KOPT-K1 (cell line): Measurements from ENCODE around the gene PARL.

Experiments used
- H3K27ac ChIP-seq: fragments of 200-600 bp; sonication (generic); 2 replicates; pipeline ENCODE4 v1.5.1; 2016; ENCODE audit warnings: antibody characterized with exemption, mild to moderate bottlenecking, low read depth, low read length; ENCODE audit not compliant: poor library complexity, severe bottlenecking
- H3K36me3 ChIP-seq: fragments of 200-600 bp; sonication (generic); 2 replicates; pipeline ENCODE4 v1.5.1; 2017; ENCODE audit warnings: antibody characterized with exemption, mild to moderate bottlenecking, low read length, moderate library complexity; ENCODE audit not compliant: insufficient read depth
- H3K9me3 ChIP-seq: fragments of 200-600 bp; sonication (generic); 2 replicates; pipeline ENCODE4 v1.5.1; 2017; ENCODE audit warnings: antibody characterized with exemption, low read length, mild to moderate bottlenecking; ENCODE audit not compliant: insufficient read depth, poor library complexity, severe bottlenecking

PARL gene

DNA sequence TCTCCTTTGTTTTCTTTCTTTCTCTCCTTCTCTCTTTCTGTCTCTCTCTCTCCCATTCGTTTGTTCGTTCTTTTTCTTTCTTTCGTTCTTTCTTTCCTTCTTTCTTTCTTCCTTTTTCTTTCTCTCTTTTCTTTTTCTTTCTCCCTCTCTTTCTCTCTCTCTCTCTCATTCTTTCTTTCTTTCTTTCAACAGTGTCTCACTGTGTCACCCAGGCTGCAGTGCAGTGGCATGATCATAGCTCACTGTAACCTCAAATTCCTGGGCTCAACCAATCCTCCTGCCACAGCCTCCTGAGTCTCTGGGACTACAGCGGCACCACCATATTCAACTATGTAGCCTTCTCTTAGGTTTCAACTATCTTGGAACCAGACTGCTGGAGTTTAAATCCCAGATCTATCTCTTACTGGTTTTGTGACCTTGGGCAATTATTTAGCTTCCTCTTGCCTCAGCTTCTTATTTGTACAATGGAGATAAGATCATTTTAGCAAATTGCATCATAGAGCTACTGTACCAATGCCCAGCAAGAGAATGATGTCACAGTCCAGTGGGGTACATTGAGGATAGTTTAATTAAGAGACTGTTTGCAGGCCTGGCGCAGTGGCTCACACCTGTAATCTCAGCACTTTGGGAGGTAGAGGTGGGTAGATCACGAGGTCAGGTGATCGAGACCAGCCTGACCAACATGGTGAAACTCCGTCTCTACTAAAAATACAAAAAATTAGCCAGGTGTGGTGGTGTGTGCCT lies 27.3 kb upstream of the PARL start:
- no peaks in the 10 kb centered on the region for H3K9me3 ChIP-seq
- H3K27ac ChIP-seq = no peak overlapping the region
- H3K36me3 ChIP-seq = no peaks in the 10 kb centered on the region

DNA sequence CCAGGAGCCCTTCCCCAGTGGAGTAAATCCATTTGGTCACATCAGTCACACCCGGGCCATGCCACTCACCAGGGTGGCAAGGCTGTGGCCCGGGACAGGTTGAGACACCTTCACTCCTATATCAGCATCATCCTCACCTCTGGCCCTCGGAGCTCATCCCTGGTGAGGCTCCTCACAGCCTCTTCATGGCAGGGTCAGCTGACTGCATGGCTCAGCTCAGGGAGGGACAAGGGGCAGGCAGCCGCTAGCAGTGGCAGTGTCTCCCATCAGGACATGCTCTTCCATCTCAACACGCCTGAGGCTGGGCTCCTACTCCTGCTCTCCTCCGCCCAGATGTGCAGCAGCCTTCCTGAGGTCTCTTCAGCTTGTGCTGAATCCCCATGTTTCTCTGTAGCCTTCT lies 26.4 kb upstream of the PARL start:
- Histone ChIP-seq H3K36me3 (no peaks in the 10 kb centered on the region), H3K27ac (no peak overlapping the region), H3K9me3 (no peaks in the 10 kb centered on the region)

DNA sequence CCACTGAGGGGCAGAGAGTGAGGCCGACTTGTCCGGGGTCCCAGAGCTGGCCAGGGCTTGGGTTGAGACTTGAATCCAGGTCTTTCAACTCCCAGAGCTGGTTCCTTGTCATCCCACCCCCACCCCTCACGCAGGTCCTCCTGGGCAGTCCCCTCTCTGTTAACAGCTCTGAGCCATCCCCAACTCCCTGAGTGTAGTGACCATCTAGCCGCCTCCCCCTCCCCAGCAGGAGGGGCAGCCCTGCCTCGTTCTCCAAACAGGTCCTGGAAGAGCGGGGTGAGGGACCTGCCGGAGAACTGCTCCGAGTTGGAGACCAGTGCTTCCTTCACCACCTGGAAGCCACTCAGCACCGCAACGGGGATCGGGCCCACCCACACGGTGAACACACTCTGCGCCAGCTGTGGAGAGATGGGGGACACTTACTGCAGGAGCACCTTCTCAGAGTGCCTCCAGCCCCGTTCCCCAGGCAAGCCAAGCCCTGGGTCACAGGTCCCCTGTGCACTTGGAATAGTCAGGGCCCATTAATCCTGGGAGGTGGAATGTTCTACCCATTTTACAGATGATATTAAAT lies 24.4 kb upstream of the PARL start:
- Histone ChIP-seq H3K27ac (no peak overlapping the region), H3K36me3 (no peaks in the 10 kb centered on the region), H3K9me3 (no peaks in the 10 kb centered on the region)

DNA sequence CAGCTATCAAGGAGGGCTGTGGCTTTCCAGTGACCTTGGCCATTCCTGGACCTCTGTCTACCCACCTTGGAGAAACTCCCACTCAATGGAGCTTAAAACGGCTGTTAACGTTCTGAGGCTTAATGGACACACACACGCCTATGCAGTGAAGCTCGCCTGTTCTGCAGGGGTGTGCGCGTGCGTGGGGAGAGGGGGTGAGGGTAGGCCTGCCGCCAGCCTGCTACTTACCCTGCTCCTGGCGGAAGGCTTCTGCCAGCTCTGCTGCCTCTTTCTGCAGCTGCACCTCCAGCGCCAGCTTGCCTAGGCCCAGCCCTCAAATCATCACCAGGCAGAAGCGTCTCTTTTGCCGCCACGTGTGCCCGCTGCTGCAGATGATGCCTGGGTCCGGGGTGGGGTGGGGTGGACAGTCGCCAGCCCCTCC lies 23.2 kb upstream of the PARL start:
- H3K36me3 ChIP-seq = no peaks in the 10 kb centered on the region
- no peaks in the 10 kb centered on the region for H3K9me3 ChIP-seq
- no peak overlapping the region for H3K27ac ChIP-seq

DNA sequence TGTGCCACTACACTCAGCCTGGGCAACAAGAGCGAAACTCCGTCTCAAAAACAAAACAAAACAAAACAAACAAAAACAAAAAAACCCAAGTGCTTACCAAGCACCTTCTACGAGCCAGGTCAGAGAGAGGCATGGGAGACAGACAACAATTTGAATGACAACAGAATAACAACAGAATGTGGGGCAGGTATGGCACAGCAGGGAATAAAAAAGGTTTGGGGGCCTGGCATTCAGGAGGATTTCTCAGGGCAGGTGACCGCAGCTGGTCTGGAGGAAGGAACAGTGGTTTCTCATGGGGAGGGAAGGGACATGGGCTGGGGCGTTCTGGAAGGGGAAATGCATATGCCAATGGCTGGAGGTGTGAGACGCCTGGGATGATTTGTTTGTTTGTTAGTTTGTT lies 22.5 kb upstream of the PARL start:
- Histone ChIP-seq H3K27ac (no peak overlapping the region), H3K9me3 (no peaks in the 10 kb centered on the region), H3K36me3 (no peaks in the 10 kb centered on the region)

DNA sequence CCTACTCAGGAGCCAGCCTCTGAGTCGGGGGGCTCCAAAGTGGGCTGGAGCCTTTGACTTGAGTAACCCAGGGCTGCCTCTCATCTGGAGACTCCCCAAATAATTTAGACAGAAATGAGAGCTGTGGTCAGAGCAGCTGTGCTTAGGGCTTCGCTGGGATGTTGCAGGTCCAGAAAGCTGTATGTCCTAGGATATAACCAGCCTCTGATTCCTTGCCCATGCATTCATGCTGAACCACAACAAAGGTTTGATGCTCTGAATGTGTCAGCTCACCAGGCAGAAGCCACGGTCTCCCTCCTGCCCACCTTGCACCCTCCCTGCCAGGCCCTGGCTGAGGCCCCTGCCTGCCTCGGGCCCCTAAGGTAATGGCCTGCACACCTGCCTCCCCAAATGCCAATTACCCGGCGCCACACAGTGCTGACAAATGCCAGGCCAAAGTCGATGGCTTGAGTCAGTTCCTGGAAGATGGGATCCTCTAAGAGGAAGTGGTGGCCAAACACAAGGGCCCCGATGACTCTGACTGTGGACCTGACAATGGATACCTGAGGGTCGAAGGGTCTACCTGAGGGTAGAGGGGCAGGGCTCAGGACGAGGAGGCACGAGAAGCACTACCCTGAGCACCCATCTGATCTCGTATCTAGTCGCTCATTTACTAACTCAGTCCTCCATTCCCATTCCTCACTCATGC lies 21.7 kb upstream of the PARL start:
- Histone ChIP-seq H3K27ac (no peak overlapping the region), H3K9me3 (no peaks in the 10 kb centered on the region)

DNA sequence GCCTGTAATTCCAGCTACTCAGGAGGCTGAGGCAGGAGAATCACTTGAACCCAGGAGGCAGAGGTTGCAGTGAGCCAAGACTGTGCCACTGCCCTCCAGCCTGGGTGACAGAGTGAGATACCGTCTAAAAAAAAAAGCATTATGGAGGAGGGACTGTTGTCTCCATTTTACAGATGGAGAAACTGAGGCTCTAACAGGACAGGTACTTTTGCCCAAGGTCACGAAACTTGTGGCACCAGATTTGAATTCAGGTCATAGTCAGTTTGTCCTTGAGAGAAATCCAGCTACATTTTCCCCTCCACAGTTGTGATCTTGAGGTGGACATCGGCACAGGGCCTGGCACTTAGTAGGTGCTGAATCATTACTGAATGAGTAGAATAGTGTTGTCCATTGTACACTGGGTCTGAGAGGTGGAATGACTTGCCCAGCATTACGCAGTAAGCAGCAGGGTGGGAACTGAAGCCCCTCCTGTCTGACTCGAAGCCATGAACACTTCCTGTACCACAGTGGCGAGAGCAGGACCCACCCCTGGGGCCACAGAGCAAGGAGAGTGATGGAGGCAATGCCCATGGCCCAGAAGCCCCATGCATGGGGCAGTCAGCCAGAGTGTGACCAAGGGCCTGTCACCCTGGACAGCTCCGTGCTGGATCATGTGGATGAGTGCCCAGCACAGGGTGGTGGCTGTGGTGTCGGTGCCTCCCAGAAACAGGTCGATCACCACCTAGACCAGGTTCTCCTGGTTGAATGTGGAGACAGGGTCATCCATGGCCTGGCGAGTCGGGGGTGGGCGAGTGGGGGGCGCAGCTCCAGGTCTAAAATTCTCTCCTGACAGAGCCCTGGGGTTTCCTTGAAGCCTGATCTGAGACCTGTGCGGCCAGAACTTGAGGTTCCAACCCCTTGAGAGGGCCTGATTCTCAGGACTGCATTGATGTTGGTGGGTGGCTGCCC lies 20.4 kb upstream of the PARL start:
- Histone ChIP-seq H3K27ac (no peak overlapping the region), H3K9me3 (peaks cover 5% of the 10 kb centered on the region), H3K36me3 (no peaks in the 10 kb centered on the region)

More for the DNA sequence above, 21.7 kb upstream of the PARL start:
- H3K36me3 ChIP-seq = no peaks in the 10 kb centered on the region

DNA sequence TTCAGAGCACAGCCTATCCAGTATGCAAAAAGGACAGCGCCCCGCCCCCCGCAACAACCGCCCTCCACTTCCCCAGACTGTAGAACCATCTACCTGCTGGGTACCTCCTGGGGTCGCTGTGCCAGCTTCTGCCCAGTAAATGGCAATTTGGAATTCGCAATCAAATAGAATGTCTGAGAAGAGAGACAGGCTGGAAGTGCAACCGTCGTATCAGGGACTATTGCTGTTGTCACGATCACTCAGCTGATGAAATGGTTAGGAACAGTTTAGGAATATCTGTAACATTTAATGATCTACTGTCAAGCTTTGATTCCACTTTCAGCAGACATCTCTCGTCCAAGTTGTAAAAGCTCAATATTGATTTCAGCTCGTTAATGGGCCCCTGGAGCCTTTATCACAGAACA lies 13.3 kb upstream of the PARL start:
- H3K9me3 ChIP-seq = peaks cover 7% of the 10 kb centered on the region
- H3K27ac ChIP-seq = no peak overlapping the region
- no peaks in the 10 kb centered on the region for H3K36me3 ChIP-seq

DNA sequence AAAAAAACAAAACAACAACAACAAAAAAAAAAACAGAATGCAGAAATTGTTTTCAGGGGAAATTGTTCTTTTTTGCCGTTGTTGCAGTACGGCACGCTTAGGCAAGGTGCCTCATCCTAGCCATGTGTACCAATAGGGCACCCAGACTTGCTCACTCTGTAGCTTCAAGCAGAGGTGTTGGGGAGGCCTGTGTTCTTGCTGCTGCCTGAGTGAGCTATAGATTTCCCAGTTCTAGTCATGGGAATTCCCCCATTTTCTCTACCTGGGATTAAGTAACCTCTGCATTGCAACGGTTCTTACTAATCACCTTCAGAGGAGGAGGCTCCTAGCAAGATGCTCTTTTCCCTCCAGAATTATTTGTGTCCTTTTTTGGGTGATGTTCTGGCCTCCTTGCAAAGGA lies 12.9 kb upstream of the PARL start:
- no peaks in the 10 kb centered on the region for H3K36me3 ChIP-seq
- no peak overlapping the region for H3K27ac ChIP-seq
- peaks cover 7% of the 10 kb centered on the region for H3K9me3 ChIP-seq

DNA sequence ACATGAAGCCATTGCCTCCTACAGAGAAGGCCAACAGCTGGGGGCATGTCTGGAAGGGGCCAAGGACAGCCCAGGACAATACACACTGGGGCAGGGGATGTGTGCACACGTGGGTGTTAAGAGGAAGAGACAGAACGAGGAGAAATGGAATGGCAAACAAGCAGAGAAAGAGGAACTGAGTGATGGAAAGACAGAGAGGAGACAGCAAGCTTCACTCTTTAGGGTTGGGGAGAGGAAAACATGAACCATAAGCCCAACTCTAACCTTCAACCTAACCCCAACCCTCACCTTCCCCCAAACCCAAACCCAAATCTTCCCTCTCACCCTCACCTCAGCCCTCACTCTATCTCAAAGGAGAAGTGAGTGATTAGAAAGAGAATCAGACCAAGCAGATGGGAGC lies 11.9 kb upstream of the PARL start:
- H3K27ac ChIP-seq = no peak overlapping the region
- H3K36me3 ChIP-seq = no peaks in the 10 kb centered on the region

DNA sequence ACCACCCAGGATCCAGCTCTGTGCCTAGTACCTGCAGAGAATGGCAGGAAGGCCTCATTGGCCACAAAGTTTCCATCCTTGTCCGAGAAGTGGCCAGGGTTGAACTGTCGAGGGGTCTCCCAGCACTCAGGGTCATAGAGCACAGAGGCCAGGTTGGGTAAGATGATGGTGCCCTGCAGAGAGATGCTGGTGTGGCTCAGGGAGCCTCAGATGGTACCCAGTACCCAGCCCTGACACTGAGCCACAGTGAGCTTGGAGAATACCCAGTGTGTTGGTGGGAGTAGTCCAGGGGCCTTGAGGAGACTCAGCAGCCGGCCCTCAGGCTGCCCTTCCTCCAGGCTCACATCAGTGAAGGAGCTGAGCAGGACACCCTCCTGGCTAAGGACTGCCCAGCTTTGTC lies 11.5 kb upstream of the PARL start:
- Histone ChIP-seq H3K27ac (no peak overlapping the region), H3K36me3 (no peaks in the 10 kb centered on the region), H3K9me3 (peaks cover 7% of the 10 kb centered on the region)

More for the DNA sequence above, 11.9 kb upstream of the PARL start:
- H3K9me3 ChIP-seq = peaks cover 7% of the 10 kb centered on the region

DNA sequence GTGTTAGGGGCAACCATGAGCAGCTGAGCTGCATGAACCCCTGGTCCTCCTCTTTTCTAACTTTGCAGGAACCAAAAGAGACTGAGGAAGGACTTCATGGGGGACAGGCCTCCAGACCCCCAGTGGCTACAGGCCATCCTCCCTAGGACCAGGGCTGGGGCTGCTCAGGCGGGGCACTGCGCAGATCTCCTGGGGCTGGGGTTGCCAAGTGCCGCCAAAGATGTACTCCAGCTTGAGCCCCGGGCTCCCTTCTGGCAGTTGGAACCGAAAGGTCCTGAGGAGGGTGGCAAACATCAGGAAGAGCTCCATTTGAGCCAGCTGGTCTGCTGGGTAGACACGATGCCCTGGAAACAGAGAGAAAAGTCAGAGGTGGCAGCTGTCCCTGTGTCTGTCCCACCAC lies 11.1 kb upstream of the PARL start:
- Histone ChIP-seq H3K27ac (no peak overlapping the region), H3K36me3 (no peaks in the 10 kb centered on the region), H3K9me3 (peaks cover 7% of the 10 kb centered on the region)

DNA sequence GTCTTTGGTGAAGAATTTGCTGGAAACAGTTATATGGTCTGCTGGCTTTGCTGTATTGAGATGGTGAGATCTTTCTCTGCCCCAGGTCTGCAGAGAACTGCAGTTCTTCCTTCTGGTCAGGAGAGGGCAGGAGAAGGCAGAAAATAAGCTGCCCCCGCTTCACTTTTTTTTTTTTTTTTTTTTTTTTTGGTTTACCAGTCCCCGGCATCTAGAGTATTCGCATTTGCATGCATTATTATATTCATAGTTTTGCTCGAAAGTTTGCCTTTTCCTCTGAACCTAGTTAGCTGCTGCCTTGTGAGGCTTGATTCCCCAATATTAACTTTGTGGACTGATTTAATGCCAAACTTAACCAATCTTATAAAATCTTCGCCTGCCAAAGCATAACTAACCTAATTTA lies 10.6 kb upstream of the PARL start:
- H3K36me3 ChIP-seq = no peaks in the 10 kb centered on the region

DNA sequence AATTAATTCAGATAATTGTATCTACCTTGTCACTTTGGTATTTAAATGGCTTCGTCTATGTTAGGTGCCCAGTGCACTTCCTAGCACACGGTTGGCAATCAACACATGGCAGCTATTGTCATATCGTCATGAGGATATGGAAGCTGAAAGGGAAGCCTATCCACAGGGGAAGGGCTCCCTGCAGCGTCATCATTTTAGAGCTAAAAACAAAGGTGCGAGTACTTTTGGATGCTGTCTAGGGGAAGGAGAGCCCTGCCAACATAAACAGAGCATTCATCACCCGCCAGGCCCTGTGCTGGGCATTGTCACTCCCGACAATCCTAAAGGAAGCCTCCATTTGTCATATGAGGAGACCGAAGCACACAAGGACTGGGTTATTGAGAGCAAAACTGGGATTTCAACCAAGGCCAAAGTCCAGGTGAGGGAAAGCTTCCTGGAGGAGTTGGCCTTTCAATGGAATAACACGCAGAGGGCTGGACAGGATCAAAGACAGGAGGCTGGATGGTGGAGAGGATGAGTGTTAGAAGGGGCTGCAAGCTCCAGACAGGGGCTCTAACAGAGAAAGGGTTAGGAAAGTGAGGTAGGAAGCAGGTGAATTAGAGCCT lies 8.0 kb upstream of the PARL start:
- Histone ChIP-seq H3K36me3 (no peaks in the 10 kb centered on the region), H3K27ac (no peak overlapping the region), H3K9me3 (no peaks in the 10 kb centered on the region)

More for the DNA sequence above, 10.6 kb upstream of the PARL start:
- H3K27ac ChIP-seq = no peak overlapping the region
- H3K9me3 ChIP-seq = peaks cover 4% of the 10 kb centered on the region
